ENCODE results near the gene SMYD2.
"Not testable (repeated sequence)": the region's sequence is repeated elsewhere in the genome, so short reads cannot be mapped to it uniquely, and the experiment has no call there.

The SMYD2 gene

DNA sequence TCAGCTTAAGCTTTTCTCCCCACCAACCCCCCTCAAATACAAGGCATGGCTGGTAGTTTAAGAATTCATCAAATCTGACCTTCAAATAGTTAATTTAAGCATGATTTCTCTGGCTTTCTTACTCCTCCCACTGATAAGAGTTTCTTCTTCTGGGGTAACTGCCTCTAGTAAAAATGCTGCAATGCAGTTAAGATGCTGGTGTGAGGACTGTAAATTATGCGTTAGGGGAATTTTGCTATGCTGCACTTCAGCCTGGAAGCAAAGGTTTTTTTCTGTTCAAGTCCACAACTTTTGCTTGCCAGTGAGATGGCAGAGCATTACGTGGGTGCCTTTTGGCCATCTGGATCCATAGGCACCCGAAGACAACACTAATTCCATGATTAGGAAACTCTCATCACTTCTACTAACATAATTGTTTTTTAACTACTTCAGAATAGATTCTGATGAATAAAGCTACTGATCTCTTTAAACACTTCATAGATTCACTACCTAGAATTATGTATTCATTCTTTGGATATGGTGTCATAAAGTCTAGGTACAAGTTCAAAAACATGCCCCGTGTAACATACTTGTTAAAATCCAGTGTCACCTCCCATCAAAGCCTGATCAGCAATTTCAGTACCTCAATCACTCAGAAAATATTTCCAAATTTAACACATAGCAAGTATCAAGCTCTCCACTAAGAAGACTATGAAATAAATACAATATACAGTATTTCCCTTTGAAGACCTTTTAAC is 8.8 kb upstream of the SMYD2 start:
- no peak for DNase-seq

DNA sequence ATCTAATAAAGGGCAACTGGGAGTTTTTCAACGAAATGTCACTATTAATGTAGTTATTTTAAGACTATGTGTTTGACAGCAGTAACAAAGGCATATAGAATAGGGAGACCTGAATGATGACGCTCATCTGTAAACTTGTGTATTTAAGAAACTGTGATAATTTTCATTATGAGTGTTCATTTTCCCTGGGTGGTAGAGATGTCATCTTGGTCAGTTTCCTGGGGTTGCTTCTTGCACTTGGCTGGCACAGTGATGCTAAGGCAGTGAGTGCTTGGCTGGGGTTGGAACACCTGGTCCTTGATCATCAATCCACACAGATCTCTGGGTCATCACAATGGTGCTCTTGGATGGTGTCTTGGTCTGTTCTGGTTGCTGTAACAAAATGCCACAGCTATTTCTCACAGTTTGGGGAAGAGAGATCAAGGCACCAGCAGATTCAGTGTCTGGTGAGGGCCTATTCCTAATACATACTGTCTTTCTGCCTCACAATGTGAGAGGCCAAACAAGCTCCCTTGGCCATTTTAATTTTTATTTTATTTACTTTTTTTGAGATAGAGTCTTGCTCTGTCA is 7.9 kb upstream of the SMYD2 start:
- no peak for DNase-seq

DNA sequence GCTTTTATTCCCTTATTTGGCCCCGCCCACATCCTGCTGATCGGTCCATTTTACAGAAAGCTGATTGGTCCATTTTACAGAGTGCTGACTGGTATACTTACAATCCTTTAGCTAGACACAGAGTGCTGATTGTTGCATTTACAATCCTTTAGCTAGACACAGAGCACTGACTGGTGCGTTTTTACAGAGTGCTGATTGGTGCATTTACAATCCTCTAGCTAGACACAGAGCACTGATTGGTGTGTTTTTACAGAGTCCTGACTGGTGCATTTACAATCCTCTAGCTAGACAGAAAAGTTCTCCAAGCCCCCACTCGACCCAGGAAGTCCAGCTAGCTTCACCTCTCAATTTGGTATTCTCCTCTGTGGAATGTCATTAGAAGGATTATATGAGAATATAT is 5.3 kb upstream of the SMYD2 start:
- DNase-seq: not testable (repeated sequence)

DNA sequence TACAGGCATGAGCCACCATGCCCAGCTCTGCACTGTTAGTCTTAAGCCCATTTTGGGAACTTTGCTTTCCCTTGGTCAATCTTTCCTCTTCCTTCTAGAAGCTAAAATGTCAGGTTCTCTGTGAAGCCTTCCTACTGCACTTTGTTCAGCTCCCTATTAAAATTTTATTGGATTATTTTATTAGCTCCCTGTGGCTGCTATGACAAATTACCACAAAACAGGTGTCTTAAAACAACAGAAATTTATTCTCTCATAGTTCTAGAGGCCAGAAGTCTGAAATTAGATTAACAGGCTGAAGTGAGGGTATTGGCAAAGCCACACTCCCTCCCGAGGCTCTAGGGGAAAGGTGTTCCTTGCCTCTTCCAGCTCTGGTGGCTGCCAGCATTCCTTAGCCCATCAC is 4.2 kb upstream of the SMYD2 start:
- no peak for DNase-seq

GRCh38 chr1:214277704-214278635 is 3.0 kb upstream of the SMYD2 start:
- no peak for DNase-seq

DNA sequence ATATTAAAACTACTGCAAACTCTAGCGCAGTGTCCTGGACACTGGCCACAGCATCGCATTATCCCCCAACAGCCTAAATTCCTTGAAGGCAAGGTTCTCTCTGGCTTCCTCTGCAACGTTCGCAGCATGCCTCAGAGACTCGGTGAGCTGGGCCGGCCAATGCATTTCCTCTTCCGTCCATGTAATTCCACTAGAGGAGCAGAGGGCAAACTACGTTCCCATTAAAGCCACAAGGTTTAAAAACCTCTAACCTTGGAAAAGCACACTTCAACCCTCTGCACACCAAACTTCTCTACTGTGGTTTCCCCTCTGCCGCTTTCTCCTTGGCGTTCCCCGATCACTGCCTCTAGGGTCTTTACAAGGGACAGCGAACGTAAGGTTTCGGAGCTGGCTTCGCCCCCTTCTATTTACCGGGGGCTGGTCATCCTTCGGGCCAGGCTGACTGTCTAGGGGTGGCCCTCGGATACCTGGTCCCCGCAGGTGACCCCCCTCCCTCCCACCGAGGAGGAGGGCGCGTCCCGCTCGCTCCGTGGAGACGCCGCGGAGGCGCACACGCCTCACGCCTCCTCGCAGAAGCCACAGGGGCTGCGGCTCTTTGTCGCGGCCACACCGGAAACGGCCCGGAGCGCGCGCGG is 456 bp upstream of the SMYD2 start:
- no peak for DNase-seq

DNA sequence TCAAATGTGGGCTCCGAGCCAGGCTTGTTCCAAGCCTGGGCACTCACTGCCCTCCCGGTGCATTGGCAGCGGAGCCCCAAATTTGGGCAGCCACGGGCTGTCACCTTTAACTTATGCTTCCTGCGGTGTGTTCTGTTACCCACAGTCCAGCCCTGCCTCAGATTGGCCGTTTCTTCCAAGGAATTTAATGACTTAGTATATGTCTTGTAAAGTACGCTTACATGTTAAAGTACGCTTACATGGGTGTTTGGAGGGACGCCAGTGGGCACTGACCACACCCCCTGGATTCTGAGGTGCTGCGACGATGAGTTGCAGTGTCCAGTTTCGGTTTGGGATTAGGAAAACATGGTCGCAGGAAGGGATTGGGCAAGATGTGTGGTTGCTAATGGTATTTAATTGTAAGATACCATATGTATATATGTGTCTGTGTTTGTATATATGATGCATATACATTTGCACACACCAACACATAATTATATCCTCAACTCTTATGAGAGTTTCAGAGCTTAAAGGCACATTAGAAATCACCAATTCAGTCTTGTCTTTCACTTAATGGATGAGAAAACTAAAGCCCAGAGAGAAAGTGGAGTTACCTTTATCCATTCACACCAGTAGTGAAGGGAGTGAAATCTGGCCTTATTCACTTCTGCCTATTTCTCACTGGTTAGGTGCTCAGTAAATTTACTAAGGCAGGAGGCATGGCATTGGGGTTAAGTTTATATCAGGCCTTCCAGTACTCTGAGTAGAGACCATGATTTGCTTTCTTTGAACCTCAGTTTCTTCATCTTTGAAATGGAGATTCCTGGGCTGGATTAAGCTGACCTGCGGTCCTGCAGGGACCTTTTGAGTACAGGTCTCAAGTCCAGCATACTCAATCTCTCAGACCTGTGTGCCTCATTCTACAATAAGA is 1.0 kb downstream of the SMYD2 start:
- no peak for DNase-seq

DNA sequence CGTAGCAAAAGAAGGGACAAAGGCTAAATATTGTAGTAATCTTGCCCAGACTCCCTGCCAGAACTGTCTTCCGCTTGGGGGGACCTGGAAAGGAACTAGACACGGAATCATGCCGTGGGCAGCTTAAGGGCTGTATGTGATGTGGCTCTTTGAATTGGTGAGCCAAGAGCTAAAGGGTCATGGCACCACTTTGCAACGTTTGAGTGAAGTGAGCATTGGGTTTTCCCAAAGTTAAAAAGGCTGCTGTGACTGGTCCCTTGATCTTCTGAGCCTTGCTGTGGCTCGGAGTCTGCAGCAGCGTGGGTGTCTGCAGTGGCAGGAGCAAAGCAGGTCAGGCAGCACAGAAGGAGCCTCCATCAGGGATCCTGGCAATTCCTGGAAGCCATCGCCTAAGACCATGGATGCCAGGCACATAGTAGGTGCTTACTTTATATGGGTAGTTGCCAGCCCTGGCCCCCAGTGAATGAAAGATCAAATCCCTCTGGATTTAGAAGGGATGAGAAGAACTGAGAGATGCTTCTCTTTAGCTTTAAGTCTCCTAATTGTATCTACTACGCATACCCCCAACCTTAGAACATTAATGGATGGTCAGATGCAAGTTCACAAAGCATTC is 1.8 kb downstream of the SMYD2 start:
- DNase-seq: peak; percentile 18

GRCh38 chr1:214285610-214286440 is 4.9 kb downstream of the SMYD2 start:
- no peak for DNase-seq

DNA sequence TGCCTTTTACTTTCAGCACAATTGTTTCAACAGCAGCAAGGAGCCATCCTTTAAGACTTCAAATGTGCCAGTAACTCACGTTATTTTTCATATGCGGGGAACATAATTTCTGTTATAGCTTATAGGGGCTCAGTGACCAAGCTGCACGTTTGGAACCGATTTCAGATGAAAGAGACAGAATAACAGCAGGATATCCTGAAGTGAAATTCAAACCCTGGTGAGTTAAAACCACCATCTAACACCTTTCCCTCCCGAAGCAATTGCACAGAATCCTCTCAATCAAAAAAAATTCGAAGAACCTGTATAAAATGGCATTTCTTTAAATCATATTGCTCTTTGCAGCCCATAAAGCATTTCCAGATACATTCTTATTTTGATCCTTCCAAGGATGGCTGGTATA is 6.9 kb downstream of the SMYD2 start:
- no peak for DNase-seq

GRCh38 chr1:214289574-214290272 is 8.8 kb downstream of the SMYD2 start:
- no peak for DNase-seq

DNA sequence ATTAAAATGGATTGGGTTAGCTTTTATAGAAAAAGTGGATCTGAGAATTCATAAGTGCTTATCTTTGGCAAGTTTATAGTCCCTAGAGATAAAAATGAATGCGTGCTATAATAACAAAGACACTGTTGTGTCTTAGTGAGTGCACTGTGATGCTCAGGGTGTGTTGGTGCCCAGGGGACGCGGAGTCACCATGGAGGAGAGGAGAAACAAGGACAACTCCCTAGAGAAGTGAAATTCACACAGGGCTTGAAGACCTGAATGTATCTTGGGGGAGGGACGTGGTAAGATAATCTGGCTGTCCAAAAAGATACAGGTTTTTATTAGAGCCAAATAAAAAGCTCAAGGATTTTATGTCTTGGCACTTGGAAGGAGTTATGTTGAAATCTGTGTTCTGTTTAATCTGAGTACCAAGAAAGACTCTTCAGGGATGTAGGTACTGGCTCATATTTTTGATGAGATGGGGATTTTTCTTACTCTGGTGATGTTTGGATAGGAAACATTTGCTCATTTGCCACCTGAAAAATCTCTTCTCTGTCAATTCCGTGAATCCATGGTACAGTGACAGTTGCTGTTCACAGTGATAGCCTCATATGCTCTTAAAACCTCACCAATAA is 9.6 kb downstream of the SMYD2 start:
- no peak for DNase-seq

DNA sequence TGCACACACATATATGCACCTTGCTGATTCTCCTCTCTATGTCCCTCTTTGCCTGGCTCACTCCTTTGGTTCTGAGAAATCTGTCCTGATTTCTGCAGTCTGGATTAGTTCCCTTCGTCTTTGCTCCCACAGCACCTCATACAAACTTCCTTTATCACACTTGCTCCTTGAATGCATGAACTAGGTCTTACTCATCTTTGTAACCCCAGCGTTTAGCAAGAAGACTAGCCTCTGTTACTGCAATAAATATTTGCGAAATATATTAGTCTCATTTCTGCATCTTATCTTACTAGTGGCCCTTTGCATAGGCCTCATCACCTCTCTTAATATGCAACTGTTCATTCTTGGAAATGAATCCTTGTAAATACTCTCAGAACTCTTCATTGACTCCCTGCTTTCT is 11.4 kb downstream of the SMYD2 start:
- no peak for DNase-seq

DNA sequence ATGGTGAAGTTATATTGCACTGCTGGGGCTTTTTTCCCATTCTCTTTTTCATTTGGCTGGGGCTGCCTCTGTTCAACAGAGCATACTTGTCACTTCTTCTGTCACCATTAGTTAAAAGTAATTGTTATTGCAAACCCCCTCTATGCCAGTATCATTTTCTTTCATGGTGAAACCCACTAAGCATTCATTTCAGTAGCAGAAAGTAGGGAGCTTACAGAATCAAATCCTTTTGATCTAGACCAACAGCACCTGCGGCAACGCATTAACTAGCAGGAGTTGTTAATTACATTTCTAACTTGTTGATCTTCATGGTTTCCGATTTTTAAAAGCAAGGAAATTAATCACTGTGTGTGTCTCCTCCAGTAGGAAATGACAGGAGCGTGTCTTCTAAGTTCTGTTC is 15.0 kb downstream of the SMYD2 start:
- no peak for DNase-seq

- no peak for DNase-seq
These were observed 16.1 kb downstream of the SMYD2 start for GRCh38 chr1:214296860-214297745.

- DNase-seq: no peak
These were observed 19.3 kb downstream of the SMYD2 start for GRCh38 chr1:214300149-214300780.

DNA sequence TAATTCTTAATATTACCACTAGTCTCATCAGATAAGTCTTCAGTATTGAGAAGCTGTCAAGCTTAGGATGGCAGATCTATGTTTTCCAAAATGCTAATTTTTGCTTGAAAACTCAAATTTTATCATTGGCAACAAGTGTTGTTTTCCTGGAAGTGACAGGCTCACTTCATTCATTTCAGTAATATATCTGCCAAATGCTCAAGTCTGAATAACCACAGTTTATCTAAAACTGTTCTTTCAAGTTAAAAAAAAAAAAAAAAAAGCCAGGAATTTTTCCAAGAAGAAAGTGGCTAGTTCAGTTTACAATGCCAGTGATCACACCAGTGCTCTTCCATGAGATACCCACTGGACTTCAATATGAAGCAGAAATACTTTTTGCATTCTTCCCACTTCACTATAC is 20.6 kb downstream of the SMYD2 start:
- DNase-seq: no peak
